AG09319 (cell line): Measurements from ENCODE around the gene CLCNKB.

Experiments
- DNase-seq: peaks from one replicate; pipeline ENCODE4 v3.0.0-alpha.2; 2010; ENCODE audit warnings: low read depth; ENCODE audit errors: extremely low read depth
- TF ChIP-seq, protein P1 (sequence below): IDR thresholded peaks from 2 replicates; pipeline ENCODE4 v1.5.1; 2011; ENCODE audit warnings: low read depth, mild to moderate bottlenecking, inconsistent platforms, low read length, moderate library complexity

CLCNKB gene

DNA sequence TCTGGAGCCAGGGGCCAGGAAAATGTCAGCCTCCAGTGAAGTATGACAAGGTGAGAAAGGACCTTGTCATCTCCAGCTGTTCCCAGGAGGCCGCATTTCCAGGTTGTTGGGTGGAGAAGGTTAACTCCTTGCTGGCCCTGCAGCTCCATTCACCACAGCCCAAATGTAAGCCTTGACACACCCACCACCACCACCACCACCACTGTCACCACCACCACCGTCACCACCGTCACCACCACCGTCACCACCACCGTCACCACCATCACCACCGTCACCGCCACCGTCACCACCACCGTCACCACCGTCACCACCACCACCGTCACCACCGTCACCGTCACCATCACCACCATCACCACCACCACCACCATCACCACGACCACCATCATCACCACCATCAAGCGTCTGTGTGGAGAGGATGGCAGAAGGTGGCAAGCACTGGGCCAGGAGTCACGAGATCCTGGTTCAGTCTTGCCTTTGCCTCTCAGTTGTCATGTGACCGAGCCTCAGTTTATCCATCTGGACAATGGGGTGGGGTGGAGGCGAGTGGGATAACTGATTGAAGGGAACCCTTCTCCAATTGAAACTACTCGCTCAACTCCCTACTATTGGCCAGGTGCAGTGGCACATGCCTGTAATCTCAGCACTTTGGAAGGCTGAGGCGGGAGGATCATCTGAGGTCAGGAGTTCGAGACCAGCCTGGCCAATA, 51.0 kb downstream of the CLCNKB start:
- no peak for DNase-seq
- TF ChIP-seq, protein P1, sequence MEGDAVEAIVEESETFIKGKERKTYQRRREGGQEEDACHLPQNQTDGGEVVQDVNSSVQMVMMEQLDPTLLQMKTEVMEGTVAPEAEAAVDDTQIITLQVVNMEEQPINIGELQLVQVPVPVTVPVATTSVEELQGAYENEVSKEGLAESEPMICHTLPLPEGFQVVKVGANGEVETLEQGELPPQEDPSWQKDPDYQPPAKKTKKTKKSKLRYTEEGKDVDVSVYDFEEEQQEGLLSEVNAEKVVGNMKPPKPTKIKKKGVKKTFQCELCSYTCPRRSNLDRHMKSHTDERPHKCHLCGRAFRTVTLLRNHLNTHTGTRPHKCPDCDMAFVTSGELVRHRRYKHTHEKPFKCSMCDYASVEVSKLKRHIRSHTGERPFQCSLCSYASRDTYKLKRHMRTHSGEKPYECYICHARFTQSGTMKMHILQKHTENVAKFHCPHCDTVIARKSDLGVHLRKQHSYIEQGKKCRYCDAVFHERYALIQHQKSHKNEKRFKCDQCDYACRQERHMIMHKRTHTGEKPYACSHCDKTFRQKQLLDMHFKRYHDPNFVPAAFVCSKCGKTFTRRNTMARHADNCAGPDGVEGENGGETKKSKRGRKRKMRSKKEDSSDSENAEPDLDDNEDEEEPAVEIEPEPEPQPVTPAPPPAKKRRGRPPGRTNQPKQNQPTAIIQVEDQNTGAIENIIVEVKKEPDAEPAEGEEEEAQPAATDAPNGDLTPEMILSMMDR = no peak

DNA sequence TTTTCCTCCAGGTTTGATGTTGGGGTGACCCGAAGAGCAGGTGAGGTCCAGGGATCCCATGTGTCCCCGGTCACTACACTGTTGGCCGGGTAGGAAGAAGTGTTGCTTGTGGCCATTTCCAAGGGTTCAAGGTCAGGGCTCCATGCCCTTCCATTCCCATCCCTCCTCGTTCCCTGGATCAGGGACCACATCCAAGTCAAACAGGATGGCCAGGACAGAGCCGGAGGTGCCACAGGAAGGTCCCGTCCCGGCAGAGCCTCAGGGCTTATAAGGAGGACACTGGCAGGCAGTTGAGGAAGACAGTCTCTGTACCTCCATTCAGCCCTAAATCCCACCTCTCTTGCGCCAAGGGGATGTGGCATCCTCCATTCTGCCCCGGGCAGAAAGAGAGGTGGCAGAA, 51.9 kb downstream of the CLCNKB start:
- TF ChIP-seq, protein P1 = no peak
- no peak for DNase-seq

DNA sequence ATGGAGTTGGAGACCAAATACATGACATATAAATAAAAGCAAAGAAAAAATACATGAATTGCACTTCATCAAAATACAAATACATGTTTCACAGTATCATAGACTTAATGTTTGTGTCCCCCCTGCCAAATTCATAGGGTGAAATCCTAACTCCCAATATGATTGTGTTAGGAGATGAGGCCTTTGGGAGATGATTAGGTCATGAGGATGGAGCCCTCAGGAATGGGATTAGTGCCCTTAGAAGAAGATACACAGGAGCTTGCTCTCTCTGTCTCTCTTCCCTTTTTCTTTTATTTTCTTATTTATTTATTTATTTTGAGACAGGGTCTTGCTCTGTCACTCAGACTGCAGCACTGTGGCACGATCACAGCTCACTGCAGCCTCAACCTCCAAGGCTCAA, 55.8 kb downstream of the CLCNKB start:
- DNase-seq = no peak
- TF ChIP-seq, protein P1 = no peak

DNA sequence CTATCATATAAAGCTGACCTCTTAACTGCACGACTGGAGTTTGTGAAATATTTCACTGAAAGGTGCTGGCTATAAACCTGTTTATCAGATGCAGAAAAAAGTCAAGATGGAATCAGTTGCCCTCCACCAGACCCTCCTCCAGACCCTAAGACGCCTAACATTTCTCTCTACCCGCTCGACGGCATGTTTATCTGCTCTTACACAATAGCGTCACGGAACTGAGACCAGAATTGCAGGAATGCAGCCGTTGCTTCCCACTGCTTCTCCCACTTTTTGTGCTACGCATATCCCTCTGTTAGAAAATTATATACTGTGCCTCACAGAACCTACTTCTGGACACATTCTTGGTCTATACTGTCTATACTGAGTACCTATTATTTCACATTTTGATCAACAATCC, 58.0 kb downstream of the CLCNKB start:
- TF ChIP-seq, protein P1 = no peak
- no peak for DNase-seq
